Body of pancreas (tissue), 4 donors: ENCODE results near the gene CSAD. TPM values are rescaled to one million over a fixed set of nuclear protein-coding genes. Genes with fewer than 3 reads are reported as not detected.
"Not testable (repeated sequence)": the region's sequence is repeated elsewhere in the genome, so short reads cannot be mapped to it uniquely, and the experiment has no call there.

ENCODE experiments used
- ATAC-seq: fragments of 150-250 bp; one replicate; pipeline ENCODE4 v1.9.1; 2016
- DNase-seq, 4 donors: peaks; one replicate each; pipeline ENCODE4 v3.0.0-alpha.2; 2019
- H3K27ac ChIP-seq, 4 donors: fragments of 200-600 bp; sonication (generic); 1 replicate in 3 of 4; 2 replicates in 1 of 4; pipeline versions ENCODE4 v1.5.1 to v1.6.1; 2016 to 2019; ENCODE audit warnings: mild to moderate bottlenecking in 1 of 4, mixed read lengths in 1 of 4, moderate library complexity in 1 of 4
- H3K27me3 ChIP-seq, 2 donors: fragments of 200-600 bp; sonication (generic); one replicate each; pipeline ENCODE4 v1.6.0; 2016; ENCODE audit warnings: mild to moderate bottlenecking in 1 of 2
- H3K36me3 ChIP-seq, 2 donors: fragments of 200-600 bp; sonication (generic); replicated peaks in 1 of 2; 2 replicates each; pipeline ENCODE4 v1.5.1; 2016; ENCODE audit warnings: low read depth in 2 of 2; ENCODE audit not compliant: insufficient read depth in 1 of 2
- H3K4me1 ChIP-seq: fragments of 200-600 bp; sonication (generic); one replicate; pipeline ENCODE4 v1.6.0; 2016
- H3K4me3 ChIP-seq, 2 donors: fragments of 200-600 bp; sonication (generic); 1 replicate in 1 of 2; 2 replicates in 1 of 2; pipeline ENCODE4 v1.5.1; 2016 to 2019
- H3K9me3 ChIP-seq, 3 donors: fragments of 200-600 bp; sonication (generic); 1 replicate in 2 of 3; 2 replicates in 1 of 3; pipeline ENCODE4 v1.5.1; 2016
- WGBS, 2 donors: methylation state at CpG; one replicate each; pipeline ENCODE4 v1.1.5; 2017; 5-methylcytosine and 5-hydroxymethylcytosine counted together
- intact Hi-C: fragments of 100-400 bp; cut with DNase I; formaldehyde crosslinking; loops from one replicate; pipeline ENCODE4 v1.15.1; 2023
- small RNA-seq: library from RNA; depleted of rRNA; stranded (forward); fragments of <200 nt; gene quantifications from one replicate; pipeline ENCODE3, GENCODE V24; 2016
- total RNA-seq, 2 donors: library from RNA; depleted of rRNA; stranded (reverse); fragments of >200 nt; gene quantifications; one replicate each; pipeline ENCODE4 v1.1.0, GENCODE V29; 2016
- TF ChIP-seq, protein P1 (sequence below), 7 experiments: fragments of 450-650 bp in 4 of 7; fragments of 200-600 bp in 3 of 7; sonication (generic) in 3 of 7; IDR thresholded peaks; one replicate each; pipeline ENCODE4 v1.5.1; 2016 to 2019; ENCODE audit warnings: antibody characterized with exemption in 7 of 7

CSAD gene
- total RNA-seq, 2 donors from 2014 or later = 31.4 to 64.3 TPM

DNA sequence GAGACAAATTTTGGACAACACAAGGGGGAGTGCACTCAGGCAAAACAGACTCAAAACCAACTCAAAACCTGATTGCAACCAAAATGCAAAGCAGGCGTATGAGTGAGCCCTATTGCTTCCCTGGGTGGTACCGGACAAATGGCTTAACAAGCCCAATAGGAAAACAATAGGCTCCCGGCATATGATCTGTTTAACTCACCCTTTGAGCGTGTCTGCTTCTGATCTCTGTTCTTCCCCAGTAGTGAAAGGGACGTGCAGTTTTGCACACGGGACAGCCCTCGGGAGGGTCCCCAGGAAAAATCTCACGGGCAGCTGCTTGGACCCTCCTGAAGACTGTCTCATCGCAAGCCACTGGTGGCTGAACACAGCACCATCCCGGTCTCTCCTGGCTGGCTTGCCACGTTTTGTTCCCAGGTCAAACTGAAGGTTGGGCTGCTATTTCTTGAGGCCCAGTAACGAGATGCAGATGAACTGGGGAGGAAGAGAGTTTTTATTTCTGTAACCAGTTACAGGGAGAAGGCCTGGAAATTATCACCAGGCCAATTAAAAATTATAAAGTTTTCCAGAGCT is 67.5 kb downstream of the CSAD start:
- TF ChIP-seq, protein P1, sequence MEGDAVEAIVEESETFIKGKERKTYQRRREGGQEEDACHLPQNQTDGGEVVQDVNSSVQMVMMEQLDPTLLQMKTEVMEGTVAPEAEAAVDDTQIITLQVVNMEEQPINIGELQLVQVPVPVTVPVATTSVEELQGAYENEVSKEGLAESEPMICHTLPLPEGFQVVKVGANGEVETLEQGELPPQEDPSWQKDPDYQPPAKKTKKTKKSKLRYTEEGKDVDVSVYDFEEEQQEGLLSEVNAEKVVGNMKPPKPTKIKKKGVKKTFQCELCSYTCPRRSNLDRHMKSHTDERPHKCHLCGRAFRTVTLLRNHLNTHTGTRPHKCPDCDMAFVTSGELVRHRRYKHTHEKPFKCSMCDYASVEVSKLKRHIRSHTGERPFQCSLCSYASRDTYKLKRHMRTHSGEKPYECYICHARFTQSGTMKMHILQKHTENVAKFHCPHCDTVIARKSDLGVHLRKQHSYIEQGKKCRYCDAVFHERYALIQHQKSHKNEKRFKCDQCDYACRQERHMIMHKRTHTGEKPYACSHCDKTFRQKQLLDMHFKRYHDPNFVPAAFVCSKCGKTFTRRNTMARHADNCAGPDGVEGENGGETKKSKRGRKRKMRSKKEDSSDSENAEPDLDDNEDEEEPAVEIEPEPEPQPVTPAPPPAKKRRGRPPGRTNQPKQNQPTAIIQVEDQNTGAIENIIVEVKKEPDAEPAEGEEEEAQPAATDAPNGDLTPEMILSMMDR (IDR thresholded peaks at IDR 0.05) = no peak
- 84 to 88% methylated on average over 12 of the region's 12 CpGs for WGBS, 2 donors
- Histone ChIP-seq H3K4me3 (no peak overlapping the region), H3K27ac (no peak overlapping the region), H3K9me3 (no peaks in the 10 kb centered on the region), H3K4me1 (no peaks in the 10 kb centered on the region), H3K36me3 (no peaks in the 10 kb centered on the region), H3K27me3 (no peaks in the 10 kb centered on the region)
- intact Hi-C loops = no loop called here
- ATAC-seq = no peak
- no peak for DNase-seq

DNA sequence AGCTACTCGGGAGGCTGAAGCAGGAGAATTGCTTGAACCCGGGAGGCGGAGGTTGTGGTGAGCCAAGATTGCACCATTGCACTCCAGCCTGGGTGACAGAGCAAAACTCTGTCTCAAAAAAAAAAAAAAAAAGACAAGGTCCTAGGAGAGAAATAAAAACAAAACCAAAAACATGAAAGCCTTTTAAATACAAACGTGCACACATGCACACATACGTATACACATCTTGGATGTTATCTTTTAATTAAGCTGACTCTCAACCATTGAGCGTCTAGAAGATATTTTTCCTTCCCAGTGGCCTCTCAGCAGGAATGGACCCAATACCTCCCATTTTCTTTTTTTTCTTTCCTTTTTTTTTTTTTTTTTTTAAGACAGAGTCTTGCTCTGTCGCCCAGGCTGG is 68.3 kb downstream of the CSAD start:
- ATAC-seq, intact Hi-C loops, H3K27me3 ChIP-seq, H3K36me3 ChIP-seq, H3K9me3 ChIP-seq, H3K4me3 ChIP-seq, DNase-seq, H3K4me1 ChIP-seq, H3K27ac ChIP-seq: not testable (repeated sequence)
- 84 to 91% methylated on average over 7 of the region's 7 CpGs for WGBS, 2 donors

Small RNA genes lying within 50 kb of the gene (small RNA-seq; reads per million reads assigned to genes)
- gene HIGD1AP1 (not detected), gene RNU6-333P (not detected)

Other genes starting within 250 kb of the CSAD start
- 100 to 1,000 TPM; 542 to 573 TPM for gene KRT18, start 231.8 kb downstream of the CSAD start, total RNA-seq
- 100 to 1,000 TPM; 326 to 389 TPM for gene EIF4B, start 174.5 kb downstream of the CSAD start, total RNA-seq
- gene TNS2, start 130.9 kb downstream of the CSAD start, total RNA-seq = 100 to 1,000 TPM in 1 of 2 donors, 10 to 100 TPM in 1; 75.5 to 113 TPM
- 10 to 100 TPM; 35.3 to 59.3 TPM for gene SPRYD3, start 101.5 kb downstream of the CSAD start, total RNA-seq
- gene IGFBP6, start 83.3 kb downstream of the CSAD start, total RNA-seq = 100 to 1,000 TPM; 154 to 204 TPM
- not detected for gene SOAT2, start 77.4 kb downstream of the CSAD start, total RNA-seq
- gene ZNF740, start 203 bp downstream of the CSAD start, total RNA-seq = 10 to 100 TPM; 10.1 to 21.4 TPM
- gene ITGB7, start 26.3 kb upstream of the CSAD start, total RNA-seq = 1 to 10 TPM; 2.3 to 4.9 TPM
- gene RARG, start 51.3 kb upstream of the CSAD start, total RNA-seq = 10 to 100 TPM in 1 of 2 donors, 1 to 10 TPM in 1; 9.2 to 11.7 TPM
- gene ESPL1, start 87.4 kb upstream of the CSAD start, total RNA-seq = not detected
- gene PFDN5, start 114.6 kb upstream of the CSAD start, total RNA-seq = 100 to 1,000 TPM; 337 to 403 TPM
- gene MYG1, start 118.8 kb upstream of the CSAD start, total RNA-seq = 10 to 100 TPM; 25.4 to 25.7 TPM
- gene AAAS, start 140.7 kb upstream of the CSAD start, total RNA-seq = 10 to 100 TPM; 40.0 to 53.7 TPM
- gene SP7, start 155.4 kb upstream of the CSAD start, total RNA-seq = not detected
- 10 to 100 TPM; 16.8 to 24.6 TPM for gene SP1, start 199.3 kb upstream of the CSAD start, total RNA-seq
- gene AMHR2, start 242.9 kb upstream of the CSAD start, total RNA-seq = 10 to 100 TPM in 1 of 2 donors, 1 to 10 TPM in 1; 2.3 to 10.6 TPM